Astrocyte (in vitro differentiated cells and primary cell): Measurements from ENCODE around the gene SUSD2.

Experiments
- EZH2 ChIP-seq: IDR thresholded peaks from 2 replicates; pipeline ENCODE4 v1.6.1; 2012; ENCODE audit warnings: mild to moderate bottlenecking, low read length, inconsistent platforms; ENCODE audit not compliant: insufficient read depth
- TF ChIP-seq, protein P1 (sequence below): IDR thresholded peaks from 2 replicates; pipeline ENCODE4 v1.5.1; 2011; ENCODE audit warnings: low read depth, mild to moderate bottlenecking, inconsistent platforms, low read length, moderate library complexity; ENCODE audit not compliant: insufficient read depth

DNA sequence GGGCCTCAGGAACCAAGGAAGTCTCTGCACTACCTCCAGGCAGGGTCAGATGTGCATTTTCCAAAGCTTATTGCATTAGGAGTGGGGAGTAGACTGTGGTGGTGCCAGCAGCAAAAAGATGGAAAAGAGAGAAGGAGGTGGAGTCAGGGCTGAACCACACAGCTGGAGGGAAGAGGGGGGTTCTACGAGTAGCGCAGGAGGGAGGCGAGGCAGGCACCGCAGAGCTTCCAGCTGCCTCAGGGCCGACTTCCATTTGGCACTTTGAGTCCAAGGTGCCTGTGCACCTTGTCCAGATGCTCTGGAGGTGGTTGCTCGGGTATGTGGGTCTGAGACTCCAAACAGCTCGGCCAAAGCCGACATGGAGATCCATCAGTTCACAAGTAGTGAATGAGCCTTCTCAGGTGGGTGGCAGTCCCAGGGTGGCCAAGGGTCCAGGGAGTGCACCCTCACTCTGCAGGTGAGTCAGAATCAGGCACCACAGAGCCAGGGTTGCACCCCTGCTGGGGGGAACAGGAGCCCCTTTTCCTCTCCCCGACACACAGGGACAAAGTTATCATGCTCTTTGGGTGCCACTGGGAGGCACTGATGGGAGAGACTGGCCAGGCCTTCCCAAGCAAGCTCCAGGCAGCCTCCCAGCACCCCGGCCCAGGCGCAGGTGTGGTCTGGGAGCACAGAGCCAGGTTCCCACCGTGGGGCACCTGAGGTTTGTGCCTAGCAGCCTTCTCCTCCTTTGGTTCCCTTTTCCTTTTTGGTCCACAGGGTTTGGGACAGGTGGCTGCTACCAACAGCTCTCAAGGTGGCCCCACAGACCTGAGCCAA, 33.4 kb downstream of the SUSD2 start:
- TF ChIP-seq EZH2: no peak
- TF ChIP-seq, protein P1, sequence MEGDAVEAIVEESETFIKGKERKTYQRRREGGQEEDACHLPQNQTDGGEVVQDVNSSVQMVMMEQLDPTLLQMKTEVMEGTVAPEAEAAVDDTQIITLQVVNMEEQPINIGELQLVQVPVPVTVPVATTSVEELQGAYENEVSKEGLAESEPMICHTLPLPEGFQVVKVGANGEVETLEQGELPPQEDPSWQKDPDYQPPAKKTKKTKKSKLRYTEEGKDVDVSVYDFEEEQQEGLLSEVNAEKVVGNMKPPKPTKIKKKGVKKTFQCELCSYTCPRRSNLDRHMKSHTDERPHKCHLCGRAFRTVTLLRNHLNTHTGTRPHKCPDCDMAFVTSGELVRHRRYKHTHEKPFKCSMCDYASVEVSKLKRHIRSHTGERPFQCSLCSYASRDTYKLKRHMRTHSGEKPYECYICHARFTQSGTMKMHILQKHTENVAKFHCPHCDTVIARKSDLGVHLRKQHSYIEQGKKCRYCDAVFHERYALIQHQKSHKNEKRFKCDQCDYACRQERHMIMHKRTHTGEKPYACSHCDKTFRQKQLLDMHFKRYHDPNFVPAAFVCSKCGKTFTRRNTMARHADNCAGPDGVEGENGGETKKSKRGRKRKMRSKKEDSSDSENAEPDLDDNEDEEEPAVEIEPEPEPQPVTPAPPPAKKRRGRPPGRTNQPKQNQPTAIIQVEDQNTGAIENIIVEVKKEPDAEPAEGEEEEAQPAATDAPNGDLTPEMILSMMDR: no peak
